GM23338 (cell line): ENCODE measurements around the gene FAM174A.

Source experiments
- CREB1 ChIP-seq: fragments of 250-450 bp; sonication (Bioruptor Pico); IDR thresholded peaks from 2 replicates; pipeline ENCODE4 v1.5.0; 2020; ENCODE audit warnings: low read depth, mild to moderate bottlenecking, moderate library complexity
- CTCF ChIP-seq, 2 experiments: fragments of 200-600 bp in 1 of 2; sonication (generic) in 1 of 2; conservative IDR thresholded peaks; 2 replicates each; pipeline versions ENCODE4 v1.5.1 to v1.6.1; 2016 to 2017; ENCODE audit warnings: antibody characterized with exemption in 2 of 2, low read depth in 2 of 2, mild to moderate bottlenecking in 2 of 2, moderate library complexity in 1 of 2
- ETS1 ChIP-seq: IDR thresholded peaks from 2 replicates; pipeline ENCODE4 v1.6.1; 2016; ENCODE audit warnings: antibody characterized with exemption
- EZH2 ChIP-seq: fragments of 200-600 bp; sonication (generic); IDR thresholded peaks from one replicate; pipeline ENCODE4 v1.8.0; 2017; ENCODE audit warnings: antibody characterized with exemption, mild to moderate bottlenecking, low read depth; ENCODE audit not compliant: unreplicated experiment
- EZH2phosphoT487 ChIP-seq: fragments of 200-600 bp; sonication (generic); IDR thresholded peaks from one replicate; pipeline ENCODE4 v1.8.1; 2018; ENCODE audit warnings: antibody characterized with exemption; ENCODE audit not compliant: unreplicated experiment
- NANOG ChIP-seq: IDR thresholded peaks from 2 replicates; pipeline ENCODE4 v1.6.1; 2016; ENCODE audit warnings: antibody characterized with exemption, borderline replicate concordance
- POLR2AphosphoS5 ChIP-seq: IDR thresholded peaks from 2 replicates; pipeline ENCODE4 v1.6.1; 2016; ENCODE audit warnings: antibody characterized with exemption, low read depth
- REST ChIP-seq: IDR thresholded peaks from one replicate; pipeline ENCODE4 v1.6.1; 2018; ENCODE audit warnings: antibody characterized with exemption; ENCODE audit not compliant: unreplicated experiment
- STAT1 ChIP-seq: IDR thresholded peaks from one replicate; pipeline ENCODE4 v1.6.1; 2016; ENCODE audit warnings: antibody characterized with exemption; ENCODE audit not compliant: unreplicated experiment
- ZNF114 ChIP-seq: fragments of 250-450 bp; sonication (Bioruptor Pico); IDR thresholded peaks from 2 replicates; pipeline ENCODE4 v1.5.0; 2020; ENCODE audit warnings: mild to moderate bottlenecking, moderate library complexity
- ZNF331 ChIP-seq: fragments of 250-450 bp; sonication (Bioruptor Pico); IDR thresholded peaks from 2 replicates; pipeline ENCODE4 v1.5.0; 2020; ENCODE audit warnings: low read depth, mild to moderate bottlenecking, moderate library complexity

GRCh38 chr5:100615362-100615761, 80.2 kb downstream of the FAM174A start:
- TF ChIP-seq CTCF (conservative IDR thresholded peaks at IDR 0.05; ENCODE audit: low read depth in 2 of 2), result no peak
- no peak for TF ChIP-seq EZH2
- no peak for TF ChIP-seq EZH2phosphoT487
- TF ChIP-seq NANOG, result no peak
- no peak for TF ChIP-seq POLR2AphosphoS5
- no peak for TF ChIP-seq ZNF331
- no peak for TF ChIP-seq REST
- no peak for TF ChIP-seq CREB1
- TF ChIP-seq ETS1, result no peak
- TF ChIP-seq STAT1, result no peak
- no peak for TF ChIP-seq ZNF114 (CRISPR knock-in tag)
